K562 (cell line): ENCODE data around the gene ITSN1. TPM values are rescaled to one million over a fixed set of nuclear protein-coding genes. Genes with fewer than 3 reads are reported as not detected.

Source experiments
- ARID3A ChIP-seq: IDR thresholded peaks from 2 replicates; pipeline ENCODE4 v1.6.1; 2012; ENCODE audit warnings: low read depth, low read length, improper control_type of control experiment, borderline replicate concordance
- CBX1 ChIP-seq: sonication (generic); IDR thresholded peaks from 2 replicates; pipeline ENCODE4 v1.6.1; 2016; ENCODE audit warnings: antibody characterized with exemption, low read depth, mild to moderate bottlenecking
- CHAMP1 ChIP-seq: fragments of 450-650 bp; IDR thresholded peaks from 2 replicates; pipeline ENCODE4 v1.6.1; 2016; ENCODE audit warnings: mild to moderate bottlenecking
- MCM5 ChIP-seq: fragments of 450-650 bp; IDR thresholded peaks from 2 replicates; pipeline ENCODE4 v1.6.1; 2016; ENCODE audit warnings: low read depth
- NFIC ChIP-seq: fragments of 450-650 bp; IDR thresholded peaks from 2 replicates; pipeline ENCODE4 v1.6.1; 2017; ENCODE audit warnings: mild to moderate bottlenecking, inconsistent platforms
- POLR2H ChIP-seq: IDR thresholded peaks from 2 replicates; pipeline ENCODE4 v1.6.1; 2016; ENCODE audit warnings: missing genetic modification characterization, low read depth, mild to moderate bottlenecking, control low read depth, missing compliant biosample characterization, moderate library complexity
- TRIM28 ChIP-seq: fragments of 450-650 bp; IDR thresholded peaks from 2 replicates; pipeline ENCODE4 v1.6.1; 2017
- XRCC3 ChIP-seq: fragments of 450-650 bp; IDR thresholded peaks from 2 replicates; pipeline ENCODE4 v1.6.1; 2017; ENCODE audit warnings: mild to moderate bottlenecking, moderate library complexity
- ZEB2 ChIP-seq: fragments of 450-650 bp; IDR thresholded peaks from 2 replicates; pipeline ENCODE4 v1.6.1; 2016
- ZNF445 ChIP-seq: fragments of 250-450 bp; sonication (Bioruptor Pico); IDR thresholded peaks from 2 replicates; pipeline ENCODE4 v1.4.0; 2020; ENCODE audit warnings: low read depth, mild to moderate bottlenecking, moderate library complexity
- polyA plus RNA-seq, 8 experiments: library from polyadenylated mRNA; depleted of rRNA in 4 of 8; stranded (reverse) in 5 of 8; unstranded in 3 of 8; fragments of >200 nt; fragmentation: Nextera tagmentation in 2 of 8; fragmentation: Illumina TruSeq in 1 of 8; extraction: Ambion mirVana in 2 of 8; extraction: Trizol in 1 of 8; gene quantifications; 2 replicates each; pipeline versions ENCODE4 v1.2.1 to v1.2.3, GENCODE V29; 2011 to 2014; ENCODE audit warnings: inconsistent platforms in 1 of 8, missing spikeins in 1 of 8
- total RNA-seq, 7 experiments: library from RNA; depleted of rRNA in 6 of 7; stranded (reverse); fragments of >200 nt in 6 of 7; fragmentation: Illumina TruSeq in 2 of 7; extraction: Trizol in 2 of 7; gene quantifications; 2 replicates each; pipeline versions ENCODE4 v1.2.1 to v1.2.3, GENCODE V29; 2011 to 2021; ENCODE audit warnings: low replicate concordance in 1 of 7

ITSN1 gene
- total and polyA plus RNA-seq, 9 of the 15 experiments (the other 6 are each of a cell fraction or from before 2014, with no cell fraction given): 1.1 to 12.6 (median 4.8) TPM

- TF ChIP-seq CBX1: peak; percentile 60; the same call in 1 of the 2 replicates
- TF ChIP-seq MCM5: no peak
- TF ChIP-seq ZNF445 (CRISPR knock-in tag): peak; percentile 59; the same call in 1 of the 2 replicates
- TF ChIP-seq CHAMP1: 0 out of 2 replicates have a peak, but pooled peaks have one; percentile 31
- TF ChIP-seq XRCC3: peak; percentile 70; the same call in 1 of the 2 replicates
- peak; percentile 30; the same call in 1 of the 2 replicates for TF ChIP-seq NFIC
- no peak for TF ChIP-seq ZEB2
- peak; percentile 16; the same call in 1 of the 2 replicates for TF ChIP-seq POLR2H (tag)
- TF ChIP-seq TRIM28: peak; percentile 98
- peak; percentile 79; the same call in 1 of the 2 replicates for TF ChIP-seq ARID3A
Observed at GRCh38 chr21:33747420-33747819, 105.1 kb downstream of the ITSN1 start (continued).
